Parathyroid adenoma (tissue), 2 donors: Measurements from ENCODE around the gene MRPS23.

Experiments used
- H2AFZ ChIP-seq: fragments of 300-600 bp; sonication (generic); one replicate; pipeline ENCODE4 v1.7.0; 2017; ENCODE audit warnings: antibody characterized with exemption, mild to moderate bottlenecking
- H3K27ac ChIP-seq: fragments of 300-600 bp; sonication (generic); one replicate; pipeline ENCODE4 v1.7.0; 2017
- H3K27me3 ChIP-seq: fragments of 300-600 bp; sonication (generic); one replicate; pipeline ENCODE4 v1.7.0; 2017; ENCODE audit warnings: low read length; ENCODE audit not compliant: control insufficient read depth, insufficient read depth
- H3K36me3 ChIP-seq: fragments of 300-600 bp; sonication (generic); one replicate; pipeline ENCODE4 v1.7.0; 2017; ENCODE audit warnings: low read length; ENCODE audit not compliant: control insufficient read depth, insufficient read depth
- H3K4me1 ChIP-seq: fragments of 300-600 bp; sonication (generic); one replicate; pipeline ENCODE4 v1.7.0; 2017; ENCODE audit warnings: control low read depth
- H3K4me2 ChIP-seq: fragments of 300-600 bp; sonication (generic); one replicate; pipeline ENCODE4 v1.7.0; 2017; ENCODE audit warnings: low read length
- H3K4me3 ChIP-seq: fragments of 300-600 bp; sonication (generic); one replicate; pipeline ENCODE4 v1.7.0; 2017; ENCODE audit warnings: low read depth, low read length
- H3K79me2 ChIP-seq: fragments of 300-600 bp; sonication (generic); one replicate; pipeline ENCODE4 v1.7.0; 2017; ENCODE audit warnings: control low read depth
- H3K9ac ChIP-seq: fragments of 300-600 bp; sonication (generic); one replicate; pipeline ENCODE4 v1.7.0; 2017; ENCODE audit warnings: mild to moderate bottlenecking
- H3K9me3 ChIP-seq: fragments of 300-600 bp; sonication (generic); one replicate; pipeline ENCODE4 v1.7.0; 2017; ENCODE audit warnings: low read length; ENCODE audit not compliant: control insufficient read depth
- CTCF ChIP-seq: fragments of 300-600 bp; sonication (generic); IDR thresholded peaks from one replicate; pipeline ENCODE4 v1.7.0; 2017; ENCODE audit warnings: antibody characterized with exemption, mild to moderate bottlenecking
- donor health status: primary hyperparathyroidism.

MRPS23 gene

GRCh38 chr17:57838857-57839570, 10.8 kb downstream of the MRPS23 start:
- Histone ChIP-seq H3K36me3 (no peaks in the 10 kb centered on the region), H3K9me3 (no peaks in the 10 kb centered on the region), H3K4me1 (peaks cover 11% of the 10 kb centered on the region), H3K27me3 (no peaks in the 10 kb centered on the region), H3K79me2 (peaks cover 2% of the 10 kb centered on the region), H3K4me3 (no peak overlapping the region), H2AFZ (no peak overlapping the region), H3K9ac (no peak overlapping the region), H3K27ac (no peak overlapping the region), H3K4me2 (no peak overlapping the region)
- TF ChIP-seq CTCF: no peak

- Histone ChIP-seq H3K9me3 (no peaks in the 10 kb centered on the region), H3K27ac (no peak overlapping the region), H3K4me1 (peaks cover 16% of the 10 kb centered on the region), H3K79me2 (peaks cover 2% of the 10 kb centered on the region), H3K27me3 (no peaks in the 10 kb centered on the region), H3K9ac (no peak overlapping the region), H2AFZ (no peak overlapping the region), H3K4me3 (no peak overlapping the region), H3K36me3 (no peaks in the 10 kb centered on the region), H3K4me2 (no peak overlapping the region)
- TF ChIP-seq CTCF: no peak
These were observed 11.4 kb downstream of the MRPS23 start for GRCh38 chr17:57838453-57838852.

- no peak overlapping the region for H3K9ac ChIP-seq
- no peaks in the 10 kb centered on the region for H3K27me3 ChIP-seq
- no peaks in the 10 kb centered on the region for H3K36me3 ChIP-seq
- H3K27ac ChIP-seq: no peak overlapping the region
- H3K79me2 ChIP-seq: peaks cover 2% of the 10 kb centered on the region
- H3K4me1 ChIP-seq: peaks cover 20% of the 10 kb centered on the region
- H2AFZ ChIP-seq: no peak overlapping the region
- no peak overlapping the region for H3K4me2 ChIP-seq
- TF ChIP-seq CTCF: no peak
- no peak overlapping the region for H3K4me3 ChIP-seq
- no peaks in the 10 kb centered on the region for H3K9me3 ChIP-seq
These were observed 14.4 kb downstream of the MRPS23 start for GRCh38 chr17:57835333-57835900.

GRCh38 chr17:57834146-57834741, 15.6 kb downstream of the MRPS23 start:
- peaks cover 2% of the 10 kb centered on the region for H3K79me2 ChIP-seq
- no peak overlapping the region for H3K4me2 ChIP-seq
- H3K27me3 ChIP-seq: no peaks in the 10 kb centered on the region
- peaks cover 20% of the 10 kb centered on the region for H3K4me1 ChIP-seq
- peak overlapping the region; percentile 81 for H3K27ac ChIP-seq
- peak overlapping the region; percentile 63 for H2AFZ ChIP-seq
- peak; percentile 31 for TF ChIP-seq CTCF
- H3K4me3 ChIP-seq: no peak overlapping the region
- no peaks in the 10 kb centered on the region for H3K9me3 ChIP-seq
- no peak overlapping the region for H3K9ac ChIP-seq
- no peaks in the 10 kb centered on the region for H3K36me3 ChIP-seq
